Transverse colon (tissue), 3 donors: ENCODE data around the gene ESRRG.

ENCODE experiments used
- EP300 ChIP-seq: sonication (generic); formaldehyde crosslinking; IDR thresholded peaks from one replicate; pipeline ENCODE4 v1.6.1; 2017; ENCODE audit warnings: antibody characterized with exemption, low read depth
- TF ChIP-seq, protein P1 (sequence below), 5 experiments: fragments of 200-600 bp in 3 of 5; fragments of 450-650 bp in 2 of 5; sonication (generic) in 3 of 5; IDR thresholded peaks; 1 replicate in 2 of 5; 2 replicates in 3 of 5; pipeline ENCODE4 v1.5.1; 2016 to 2017; ENCODE audit warnings: antibody characterized with exemption in 5 of 5, inconsistent platforms in 3 of 5, mild to moderate bottlenecking in 2 of 5, moderate library complexity in 1 of 5

DNA sequence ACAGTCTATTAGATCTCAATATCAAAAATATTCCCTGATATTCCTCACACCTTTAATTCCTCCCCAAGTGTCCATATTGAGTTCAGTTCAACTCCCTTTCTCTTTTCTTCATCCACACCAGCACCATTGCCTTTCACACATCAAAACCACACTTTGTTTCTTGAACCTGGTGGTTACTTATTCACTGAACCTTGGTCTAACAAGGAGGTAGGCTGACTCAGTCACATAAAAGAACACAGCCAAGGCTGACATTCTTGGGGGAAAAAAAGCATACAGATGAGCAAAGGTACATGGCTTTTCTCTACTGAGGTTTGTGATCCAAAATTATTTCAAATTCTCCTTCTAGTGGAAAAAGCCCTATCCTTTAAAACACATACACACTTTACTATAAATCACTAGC, 168.3 kb downstream of the ESRRG start:
- no peak for TF ChIP-seq EP300
- TF ChIP-seq, protein P1, sequence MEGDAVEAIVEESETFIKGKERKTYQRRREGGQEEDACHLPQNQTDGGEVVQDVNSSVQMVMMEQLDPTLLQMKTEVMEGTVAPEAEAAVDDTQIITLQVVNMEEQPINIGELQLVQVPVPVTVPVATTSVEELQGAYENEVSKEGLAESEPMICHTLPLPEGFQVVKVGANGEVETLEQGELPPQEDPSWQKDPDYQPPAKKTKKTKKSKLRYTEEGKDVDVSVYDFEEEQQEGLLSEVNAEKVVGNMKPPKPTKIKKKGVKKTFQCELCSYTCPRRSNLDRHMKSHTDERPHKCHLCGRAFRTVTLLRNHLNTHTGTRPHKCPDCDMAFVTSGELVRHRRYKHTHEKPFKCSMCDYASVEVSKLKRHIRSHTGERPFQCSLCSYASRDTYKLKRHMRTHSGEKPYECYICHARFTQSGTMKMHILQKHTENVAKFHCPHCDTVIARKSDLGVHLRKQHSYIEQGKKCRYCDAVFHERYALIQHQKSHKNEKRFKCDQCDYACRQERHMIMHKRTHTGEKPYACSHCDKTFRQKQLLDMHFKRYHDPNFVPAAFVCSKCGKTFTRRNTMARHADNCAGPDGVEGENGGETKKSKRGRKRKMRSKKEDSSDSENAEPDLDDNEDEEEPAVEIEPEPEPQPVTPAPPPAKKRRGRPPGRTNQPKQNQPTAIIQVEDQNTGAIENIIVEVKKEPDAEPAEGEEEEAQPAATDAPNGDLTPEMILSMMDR (IDR thresholded peaks at IDR 0.05) = no peak
